ENCODE results near the gene MAGI2. TPM values are rescaled to one million over a fixed set of nuclear protein-coding genes. Genes with fewer than 3 reads are reported as not detected.

MAGI2 gene
- total RNA-seq, 4 donors from 2014 or later, result 7.8 to 44.7 (median 21.1) TPM

- TF ChIP-seq POLR2A (IDR thresholded peaks at IDR 0.05) (no peak), EP300 (IDR thresholded peaks at IDR 0.05) (no peak), CTCF (IDR thresholded peaks at IDR 0.05) (no peak), POLR2AphosphoS5 (IDR thresholded peaks at IDR 0.05) (no peak)
- no peaks in the 10 kb centered on the region for H3K36me3 ChIP-seq
- WGBS, 2 donors (ENCODE audit: low coverage in 1 of 2), result 80 to 100% methylated on average over 2 of the region's 2 CpGs
- H3K27ac ChIP-seq, result no peak overlapping the region
- no peaks in the 10 kb centered on the region for H3K9me3 ChIP-seq
- no peak overlapping the region for H3K4me3 ChIP-seq
- no peaks in the 10 kb centered on the region for H3K4me1 ChIP-seq
- no peaks in the 10 kb centered on the region for H3K27me3 ChIP-seq
- no peak for ATAC-seq
Measured at GRCh38 chr7:78786055-78786454, 667.4 kb downstream of the MAGI2 start.

GRCh38 chr7:78783179-78783962 is 670.1 kb downstream of the MAGI2 start:
- TF ChIP-seq EP300 (IDR thresholded peaks at IDR 0.05), result no peak
- TF ChIP-seq CTCF (IDR thresholded peaks at IDR 0.05), result no peak
- no peak for TF ChIP-seq POLR2AphosphoS5 (IDR thresholded peaks at IDR 0.05)
- TF ChIP-seq POLR2A (IDR thresholded peaks at IDR 0.05), result no peak
- Histone ChIP-seq H3K36me3 (no peaks in the 10 kb centered on the region), H3K4me1 (no peaks in the 10 kb centered on the region), H3K9me3 (no peaks in the 10 kb centered on the region), H3K27ac (no peak overlapping the region), H3K27me3 (no peaks in the 10 kb centered on the region), H3K4me3 (no peak overlapping the region)
- WGBS, 2 donors (ENCODE audit: low coverage in 1 of 2), result 82 to 85% methylated on average over 9 of the region's 9 CpGs
- no peak for ATAC-seq

- H3K9me3 ChIP-seq, result no peaks in the 10 kb centered on the region
- H3K36me3 ChIP-seq, result no peaks in the 10 kb centered on the region
- no peaks in the 10 kb centered on the region for H3K27me3 ChIP-seq
- no peaks in the 10 kb centered on the region for H3K4me1 ChIP-seq
- 62 to 84% methylated on average over 4 of the region's 4 CpGs for WGBS, 2 donors (ENCODE audit: low coverage in 1 of 2)
- TF ChIP-seq CTCF (IDR thresholded peaks at IDR 0.05) (no peak), POLR2A (IDR thresholded peaks at IDR 0.05) (no peak), POLR2AphosphoS5 (IDR thresholded peaks at IDR 0.05) (no peak), EP300 (IDR thresholded peaks at IDR 0.05) (no peak)
- no peak overlapping the region for H3K27ac ChIP-seq
- no peak overlapping the region for H3K4me3 ChIP-seq
- ATAC-seq, result no peak
Measured at GRCh38 chr7:78780560-78780959, 672.9 kb downstream of the MAGI2 start.

GRCh38 chr7:78779788-78780187 is 673.7 kb downstream of the MAGI2 start:
- Histone ChIP-seq H3K9me3 (no peaks in the 10 kb centered on the region), H3K36me3 (no peaks in the 10 kb centered on the region), H3K4me1 (no peaks in the 10 kb centered on the region), H3K27me3 (no peaks in the 10 kb centered on the region), H3K4me3 (no peak overlapping the region), H3K27ac (no peak overlapping the region)
- 92 to 100% methylated on average over 2 of the region's 2 CpGs for WGBS, 2 donors (ENCODE audit: low coverage in 1 of 2)
- no peak for TF ChIP-seq EP300 (IDR thresholded peaks at IDR 0.05)
- TF ChIP-seq POLR2A (IDR thresholded peaks at IDR 0.05), result no peak
- TF ChIP-seq CTCF (IDR thresholded peaks at IDR 0.05), result no peak
- TF ChIP-seq POLR2AphosphoS5 (IDR thresholded peaks at IDR 0.05), result no peak
- no peak for ATAC-seq

GRCh38 chr7:78777829-78778228 is 675.6 kb downstream of the MAGI2 start:
- Histone ChIP-seq H3K9me3 (no peaks in the 10 kb centered on the region), H3K36me3 (no peaks in the 10 kb centered on the region), H3K27me3 (no peaks in the 10 kb centered on the region), H3K4me3 (no peak overlapping the region), H3K4me1 (no peaks in the 10 kb centered on the region), H3K27ac (no peak overlapping the region)
- 88 to 91% methylated on average over 2 of the region's 2 CpGs for WGBS, 2 donors (ENCODE audit: low coverage in 1 of 2)
- TF ChIP-seq POLR2AphosphoS5 (IDR thresholded peaks at IDR 0.05), result no peak
- no peak for TF ChIP-seq POLR2A (IDR thresholded peaks at IDR 0.05)
- no peak for TF ChIP-seq EP300 (IDR thresholded peaks at IDR 0.05)
- TF ChIP-seq CTCF (IDR thresholded peaks at IDR 0.05), result no peak
- no peak for ATAC-seq
